Gastroesophageal sphincter (tissue), 3 donors: Measurements from ENCODE around the gene CEMIP.
A peak's percentile ranks its signal among the peaks of the same experiment; 100 is the strongest.

ENCODE experiments used
- EP300 ChIP-seq: sonication (generic); formaldehyde crosslinking; IDR thresholded peaks from one replicate; pipeline ENCODE4 v1.6.1; 2017; ENCODE audit warnings: antibody characterized with exemption, mild to moderate bottlenecking
- POLR2A ChIP-seq, 2 donors: fragments of 450-650 bp; IDR thresholded peaks; one replicate each; pipeline ENCODE4 v1.6.1; 2017; ENCODE audit warnings: antibody characterized with exemption in 2 of 2, mild to moderate bottlenecking in 2 of 2, moderate library complexity in 1 of 2
- POLR2AphosphoS5 ChIP-seq: sonication (generic); formaldehyde crosslinking; IDR thresholded peaks from one replicate; pipeline ENCODE4 v1.6.1; 2017; ENCODE audit warnings: antibody characterized with exemption
- TF ChIP-seq, protein P1 (sequence below), 4 experiments: fragments of 200-600 bp in 2 of 4; fragments of 450-650 bp in 2 of 4; sonication (generic) in 1 of 4; IDR thresholded peaks; one replicate each; pipeline ENCODE4 v1.5.1; 2017 to 2019; ENCODE audit warnings: antibody characterized with exemption in 4 of 4, mild to moderate bottlenecking in 2 of 4, moderate library complexity in 2 of 4

DNA sequence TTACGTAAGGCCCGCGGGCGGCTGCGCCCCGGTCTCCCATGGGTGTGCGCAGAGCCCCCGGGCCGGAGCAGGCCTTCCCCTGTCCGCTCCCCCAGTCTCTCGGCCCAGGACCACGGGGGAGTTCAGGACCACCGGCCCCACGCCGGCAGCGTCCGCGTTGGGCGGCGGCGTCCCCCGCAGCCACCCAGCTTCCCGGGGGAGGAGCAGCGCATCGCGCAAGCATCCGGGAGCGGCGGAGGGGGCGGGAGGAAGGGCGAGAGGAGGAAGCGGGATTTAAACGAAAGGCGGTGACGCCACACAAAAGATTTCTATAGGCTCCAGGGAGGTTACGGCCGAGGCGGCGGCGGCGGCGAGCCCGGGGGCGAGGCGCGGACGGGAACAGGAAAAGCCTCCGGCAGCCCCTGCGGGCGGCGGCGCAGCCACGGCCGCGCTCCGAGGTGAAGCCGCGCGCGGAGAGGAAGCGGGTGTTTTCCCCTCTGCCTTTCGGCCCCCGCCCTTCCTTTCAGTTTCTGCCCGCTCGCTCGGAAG, 221.5 kb downstream of the CEMIP start, which contains the start of gene TLNRD1:
- TF ChIP-seq, protein P1, sequence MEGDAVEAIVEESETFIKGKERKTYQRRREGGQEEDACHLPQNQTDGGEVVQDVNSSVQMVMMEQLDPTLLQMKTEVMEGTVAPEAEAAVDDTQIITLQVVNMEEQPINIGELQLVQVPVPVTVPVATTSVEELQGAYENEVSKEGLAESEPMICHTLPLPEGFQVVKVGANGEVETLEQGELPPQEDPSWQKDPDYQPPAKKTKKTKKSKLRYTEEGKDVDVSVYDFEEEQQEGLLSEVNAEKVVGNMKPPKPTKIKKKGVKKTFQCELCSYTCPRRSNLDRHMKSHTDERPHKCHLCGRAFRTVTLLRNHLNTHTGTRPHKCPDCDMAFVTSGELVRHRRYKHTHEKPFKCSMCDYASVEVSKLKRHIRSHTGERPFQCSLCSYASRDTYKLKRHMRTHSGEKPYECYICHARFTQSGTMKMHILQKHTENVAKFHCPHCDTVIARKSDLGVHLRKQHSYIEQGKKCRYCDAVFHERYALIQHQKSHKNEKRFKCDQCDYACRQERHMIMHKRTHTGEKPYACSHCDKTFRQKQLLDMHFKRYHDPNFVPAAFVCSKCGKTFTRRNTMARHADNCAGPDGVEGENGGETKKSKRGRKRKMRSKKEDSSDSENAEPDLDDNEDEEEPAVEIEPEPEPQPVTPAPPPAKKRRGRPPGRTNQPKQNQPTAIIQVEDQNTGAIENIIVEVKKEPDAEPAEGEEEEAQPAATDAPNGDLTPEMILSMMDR (IDR thresholded peaks at IDR 0.05): peak in 1 of 4 experiments; percentile 6
- TF ChIP-seq POLR2A (IDR thresholded peaks at IDR 0.05): peak; percentile 89 to 91
- peak; percentile 97 for TF ChIP-seq POLR2AphosphoS5
- no peak for TF ChIP-seq EP300
